GM12873 (cell line): Measurements from ENCODE around the gene MCF2.

Experiments
- TF ChIP-seq, protein P1 (sequence below): IDR thresholded peaks from 2 replicates; pipeline ENCODE4 v1.5.1; 2012; ENCODE audit warnings: low read depth, mild to moderate bottlenecking, moderate library complexity, low read length, control low read depth; ENCODE audit not compliant: insufficient read depth; ENCODE audit errors: missing control alignments

The MCF2 gene

DNA sequence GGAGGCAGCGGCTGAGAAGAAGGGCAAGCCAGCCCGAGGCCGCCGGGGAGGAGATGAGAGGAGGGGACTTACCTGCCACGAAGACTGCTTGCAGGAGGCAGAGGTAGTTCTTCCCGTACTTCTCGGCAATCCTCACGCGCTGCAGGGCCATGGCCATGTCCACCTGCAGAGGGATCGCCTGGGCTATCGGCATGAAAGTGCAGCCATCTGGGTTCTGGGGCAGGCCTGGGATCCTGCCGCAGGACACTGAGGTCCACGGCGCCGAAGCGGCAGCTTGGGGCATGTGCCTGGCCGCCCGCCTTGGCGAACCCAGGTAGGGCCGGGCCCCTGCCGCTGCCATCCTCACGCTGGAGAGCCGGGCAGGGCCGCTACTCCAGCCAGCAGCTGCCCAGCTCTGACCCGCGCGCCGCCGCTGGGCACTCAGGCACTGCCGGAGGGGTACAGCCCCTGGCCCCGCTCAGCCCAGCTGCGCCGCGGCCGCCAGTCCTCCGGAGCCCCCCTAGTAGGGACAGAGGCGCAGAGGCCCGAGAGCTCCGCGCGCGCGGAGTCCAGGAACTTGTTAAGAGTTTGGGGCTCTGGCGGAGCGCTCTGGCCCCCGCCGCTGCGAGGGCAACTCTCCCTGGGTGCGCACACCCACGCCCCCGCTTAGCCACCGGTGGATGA lies 16.0 kb downstream of the MCF2 start:
- TF ChIP-seq, protein P1, sequence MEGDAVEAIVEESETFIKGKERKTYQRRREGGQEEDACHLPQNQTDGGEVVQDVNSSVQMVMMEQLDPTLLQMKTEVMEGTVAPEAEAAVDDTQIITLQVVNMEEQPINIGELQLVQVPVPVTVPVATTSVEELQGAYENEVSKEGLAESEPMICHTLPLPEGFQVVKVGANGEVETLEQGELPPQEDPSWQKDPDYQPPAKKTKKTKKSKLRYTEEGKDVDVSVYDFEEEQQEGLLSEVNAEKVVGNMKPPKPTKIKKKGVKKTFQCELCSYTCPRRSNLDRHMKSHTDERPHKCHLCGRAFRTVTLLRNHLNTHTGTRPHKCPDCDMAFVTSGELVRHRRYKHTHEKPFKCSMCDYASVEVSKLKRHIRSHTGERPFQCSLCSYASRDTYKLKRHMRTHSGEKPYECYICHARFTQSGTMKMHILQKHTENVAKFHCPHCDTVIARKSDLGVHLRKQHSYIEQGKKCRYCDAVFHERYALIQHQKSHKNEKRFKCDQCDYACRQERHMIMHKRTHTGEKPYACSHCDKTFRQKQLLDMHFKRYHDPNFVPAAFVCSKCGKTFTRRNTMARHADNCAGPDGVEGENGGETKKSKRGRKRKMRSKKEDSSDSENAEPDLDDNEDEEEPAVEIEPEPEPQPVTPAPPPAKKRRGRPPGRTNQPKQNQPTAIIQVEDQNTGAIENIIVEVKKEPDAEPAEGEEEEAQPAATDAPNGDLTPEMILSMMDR, result no peak

DNA sequence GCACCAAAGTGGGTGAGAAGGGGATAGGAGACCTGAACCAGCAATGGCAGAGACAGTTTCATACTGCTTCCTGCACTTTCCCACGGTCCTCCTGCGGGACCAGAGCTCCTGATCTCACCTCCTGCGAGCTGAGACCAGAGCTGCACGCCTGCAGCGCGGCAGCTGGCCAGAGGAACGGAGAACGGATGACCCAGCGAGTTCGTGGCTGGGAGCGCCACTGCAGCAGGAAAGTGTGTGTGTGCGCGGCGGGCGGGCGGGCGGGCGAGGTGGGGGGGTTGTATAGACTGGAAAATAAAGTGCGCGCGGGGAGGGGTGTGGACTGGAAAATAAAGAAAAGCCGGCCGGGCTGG lies 16.5 kb downstream of the MCF2 start:
- TF ChIP-seq, protein P1, result no peak

DNA sequence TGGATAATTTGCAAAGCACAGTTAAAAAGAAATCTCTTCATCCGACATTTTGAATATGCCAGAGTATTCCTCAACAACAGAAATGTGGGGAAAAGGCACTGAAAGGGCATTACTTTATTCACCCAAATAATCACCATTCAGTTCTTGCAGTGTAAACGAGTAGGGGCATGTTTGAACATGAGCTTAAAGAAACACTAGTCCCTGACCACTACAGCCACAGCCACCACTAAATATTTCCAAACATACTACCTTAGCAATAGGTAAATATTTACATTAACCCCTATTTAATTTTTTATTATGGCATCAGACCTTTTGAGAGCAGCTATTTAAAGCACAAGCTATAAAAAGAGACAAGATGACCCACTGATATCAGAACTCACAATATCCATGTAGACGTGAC lies 27.6 kb downstream of the MCF2 start:
- TF ChIP-seq, protein P1, result no peak

DNA sequence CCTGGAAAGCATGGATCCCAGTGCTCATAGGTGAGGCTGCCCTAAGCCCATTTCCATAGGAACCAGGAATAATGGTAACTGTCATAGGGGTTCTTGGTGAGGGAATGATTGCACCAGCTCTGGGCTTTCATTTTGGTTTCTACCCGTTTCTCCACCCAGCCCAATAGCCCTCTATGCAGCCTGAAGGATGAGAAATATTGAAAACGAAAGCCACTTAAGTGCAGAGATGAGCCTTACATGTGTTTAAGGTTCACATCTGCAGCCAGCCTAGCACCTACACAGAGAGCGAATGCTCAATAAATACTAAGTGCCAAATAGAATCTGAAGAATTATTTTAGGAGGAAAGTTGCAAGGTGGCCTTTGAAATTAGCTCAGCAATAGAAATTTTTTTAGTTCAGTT lies 60.4 kb downstream of the MCF2 start:
- TF ChIP-seq, protein P1, result no peak

DNA sequence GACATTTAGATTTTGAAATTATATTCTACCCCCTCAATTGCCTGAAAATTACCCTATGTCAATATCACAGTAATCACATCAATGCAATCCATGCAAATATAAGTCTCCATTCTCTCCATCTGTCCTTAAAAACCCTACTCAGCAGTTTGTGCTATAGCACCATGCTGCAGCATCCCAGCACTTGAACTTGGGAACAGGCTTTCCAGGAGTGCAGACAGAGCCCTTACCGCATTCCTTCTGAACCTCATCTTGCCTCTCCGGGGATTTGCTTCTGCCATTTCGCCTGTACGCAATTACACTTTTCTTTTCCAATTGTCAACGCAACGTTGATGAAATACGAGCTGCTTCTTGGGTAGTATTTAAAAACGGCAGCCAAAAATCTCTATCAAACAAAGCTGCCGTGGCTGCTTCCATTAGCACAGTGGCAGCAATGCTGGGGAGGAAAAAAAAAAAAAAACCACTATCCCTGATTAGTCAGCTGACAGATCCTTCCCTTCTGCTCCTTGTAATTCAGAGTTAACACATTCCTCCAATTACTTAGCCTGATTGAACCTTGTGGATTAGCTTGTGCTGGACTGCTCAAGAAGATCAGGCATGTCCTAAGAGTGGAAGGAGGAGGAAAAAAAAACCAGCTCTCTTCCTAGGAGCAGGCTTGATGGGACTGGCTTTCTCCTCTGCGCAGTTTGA lies 65.6 kb downstream of the MCF2 start:
- TF ChIP-seq, protein P1, result no peak

DNA sequence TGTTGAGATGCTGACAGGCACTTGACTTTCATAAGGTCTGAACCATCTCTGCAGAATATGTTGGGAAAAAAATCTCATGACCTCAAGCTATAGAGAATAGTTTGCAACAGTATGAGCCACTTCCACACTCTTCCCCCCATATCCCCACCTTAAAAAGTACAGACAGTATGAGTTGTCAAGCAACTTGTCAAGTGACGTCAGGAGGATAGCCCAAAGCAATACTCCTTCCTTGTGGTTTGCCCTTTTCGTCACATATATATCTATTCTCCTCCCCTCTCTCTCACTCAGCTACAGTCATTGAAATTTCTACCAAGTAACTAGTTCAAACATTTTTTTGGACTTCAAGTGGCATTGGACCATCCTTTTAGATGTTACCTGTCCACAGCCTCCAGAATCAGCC lies 67.7 kb downstream of the MCF2 start:
- TF ChIP-seq, protein P1, result no peak

DNA sequence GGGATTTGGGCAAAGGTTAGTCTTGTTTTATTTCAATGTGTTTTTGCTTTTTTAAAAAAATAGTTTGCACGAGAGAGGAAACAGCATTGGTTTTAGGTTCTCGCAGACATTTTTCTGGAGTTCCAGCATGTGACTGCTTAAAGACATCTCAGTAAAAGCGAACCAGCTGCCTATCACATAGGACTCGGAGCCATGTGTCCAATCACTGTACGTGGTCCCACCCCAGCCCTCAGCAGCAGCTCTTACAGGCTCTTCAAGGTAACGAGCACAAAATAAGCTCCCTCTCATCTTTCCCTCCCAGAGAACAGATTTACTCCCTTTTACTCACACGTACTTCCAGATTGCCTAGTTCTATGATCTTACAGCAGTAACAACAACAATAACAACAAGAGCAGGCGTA lies 68.7 kb downstream of the MCF2 start:
- TF ChIP-seq, protein P1, result no peak
